H9 (cell line): ENCODE results near the gene IFT81. TPM values are rescaled to one million over a fixed set of nuclear protein-coding genes. Genes with fewer than 3 reads are reported as not detected.

ENCODE experiments used
- DNase-seq: peaks from one replicate; pipeline ENCODE4 v3.0.0-alpha.2; 2017
- H2AFZ ChIP-seq: one replicate; pipeline ENCODE4 v1.6.1; 2013; ENCODE audit warnings: mild to moderate bottlenecking, low read length, control low read depth, moderate library complexity
- H2AK5ac ChIP-seq: 2 replicates; pipeline ENCODE4 v1.6.1; 2013; ENCODE audit warnings: low read length, control low read depth, mixed read lengths; ENCODE audit not compliant: insufficient read length
- H2BK120ac ChIP-seq: one replicate; pipeline ENCODE4 v1.6.1; 2013; ENCODE audit warnings: low read depth, mild to moderate bottlenecking, low read length, control low read depth, inconsistent platforms; ENCODE audit not compliant: poor library complexity, severe bottlenecking
- H2BK12ac ChIP-seq: 2 replicates; pipeline ENCODE4 v1.6.1; 2013; ENCODE audit warnings: low read length, control low read depth, mixed read lengths, low read depth; ENCODE audit not compliant: insufficient read length
- H2BK15ac ChIP-seq: 2 replicates; pipeline ENCODE4 v1.6.1; 2013; ENCODE audit warnings: low read depth, low read length, control low read depth
- H2BK20ac ChIP-seq: one replicate; pipeline ENCODE4 v1.6.1; 2013; ENCODE audit warnings: low read depth, mild to moderate bottlenecking, low read length, control low read depth, inconsistent platforms; ENCODE audit not compliant: poor library complexity, severe bottlenecking
- H2BK5ac ChIP-seq: 2 replicates; pipeline ENCODE4 v1.6.1; 2013; ENCODE audit warnings: low read length, control low read depth, mixed read lengths; ENCODE audit not compliant: insufficient read length
- H3K14ac ChIP-seq: 2 replicates; pipeline ENCODE4 v1.6.1; 2013; ENCODE audit warnings: low read length, control low read depth; ENCODE audit not compliant: insufficient read depth
- H3K18ac ChIP-seq: 2 replicates; pipeline ENCODE4 v1.6.1; 2013; ENCODE audit warnings: low read depth, mild to moderate bottlenecking, mixed read lengths, low read length, control low read depth; ENCODE audit not compliant: insufficient read length
- H3K23ac ChIP-seq: 2 replicates; pipeline ENCODE4 v1.6.1; 2013; ENCODE audit warnings: low read length, control low read depth, mixed read lengths, low read depth; ENCODE audit not compliant: insufficient read length
- H3K23me2 ChIP-seq: 2 replicates; pipeline ENCODE4 v1.6.1; 2013; ENCODE audit warnings: low read depth, mild to moderate bottlenecking, mixed read lengths, low read length, control low read depth; ENCODE audit not compliant: insufficient read length, poor library complexity, severe bottlenecking
- H3K27ac ChIP-seq: 2 replicates; pipeline ENCODE4 v1.5.1; 2013; ENCODE audit warnings: low read length, control low read depth, mixed read lengths, low read depth; ENCODE audit not compliant: insufficient read length
- H3K27me3 ChIP-seq: 2 replicates; pipeline ENCODE4 v1.6.1; 2013; ENCODE audit warnings: low read length, control low read depth, inconsistent platforms; ENCODE audit not compliant: insufficient read depth
- H3K4ac ChIP-seq: 2 replicates; pipeline ENCODE4 v1.6.1; 2013; ENCODE audit warnings: low read depth, mild to moderate bottlenecking, control low read depth, inconsistent platforms, low read length, moderate library complexity
- H3K4me1 ChIP-seq: 2 replicates; pipeline ENCODE4 v1.6.1; 2013; ENCODE audit warnings: low read length, control low read depth, inconsistent platforms; ENCODE audit not compliant: insufficient read depth
- H3K4me2 ChIP-seq: 2 replicates; pipeline ENCODE4 v1.6.1; 2013; ENCODE audit warnings: low read length, control low read depth, mixed read lengths; ENCODE audit not compliant: insufficient read length, insufficient read depth
- H3K56ac ChIP-seq: 2 replicates; pipeline ENCODE4 v1.6.1; 2013; ENCODE audit warnings: low read depth, mild to moderate bottlenecking, mixed read lengths, low read length, control low read depth; ENCODE audit not compliant: insufficient read length
- H3K79me1 ChIP-seq: 2 replicates; pipeline ENCODE4 v1.6.1; 2013; ENCODE audit warnings: low read depth, mild to moderate bottlenecking, moderate library complexity, low read length, control low read depth, inconsistent platforms; ENCODE audit not compliant: insufficient read depth, poor library complexity, severe bottlenecking
- H3K79me2 ChIP-seq: 2 replicates; pipeline ENCODE4 v1.6.1; 2013; ENCODE audit warnings: low read length, control low read depth, inconsistent platforms; ENCODE audit not compliant: insufficient read depth
- H3K9ac ChIP-seq: 2 replicates; pipeline ENCODE4 v1.6.1; 2013; ENCODE audit warnings: low read length, control low read depth, mixed read lengths; ENCODE audit not compliant: insufficient read length; ENCODE audit errors: extremely low read depth
- H3K9me3 ChIP-seq: one replicate; pipeline ENCODE4 v1.6.1; 2013; ENCODE audit warnings: low read depth, low read length, inconsistent platforms; ENCODE audit not compliant: control insufficient read depth
- H3T11ph ChIP-seq: one replicate; pipeline ENCODE4 v1.6.1; 2013; ENCODE audit warnings: mild to moderate bottlenecking, low read length, control low read depth, inconsistent platforms
- H4K20me1 ChIP-seq: one replicate; pipeline ENCODE4 v1.6.1; 2013; ENCODE audit not compliant: control insufficient read depth, insufficient read length, insufficient read depth
- H4K5ac ChIP-seq: 2 replicates; pipeline ENCODE4 v1.6.1; 2013; ENCODE audit warnings: low read depth, mild to moderate bottlenecking, mixed read lengths, low read length, control low read depth; ENCODE audit not compliant: insufficient read length
- H4K8ac ChIP-seq: replicated peaks from 2 replicates; pipeline ENCODE4 v1.6.1; 2013; ENCODE audit warnings: low read length, control low read depth, mixed read lengths, low read depth; ENCODE audit not compliant: insufficient read length
- H4K91ac ChIP-seq: 2 replicates; pipeline ENCODE4 v1.6.1; 2013; ENCODE audit warnings: low read depth, mild to moderate bottlenecking, moderate library complexity, mixed read lengths, low read length, control low read depth; ENCODE audit not compliant: insufficient read length
- H3K27ac Mint-ChIP-seq, 3 experiments: 2 replicates in 2 of 3; 3 replicates in 1 of 3; pipeline ENCODE4 v1.8.0; 2020 to 2021; ENCODE audit warnings: mixed read lengths in 3 of 3, mild to moderate bottlenecking in 1 of 3, moderate library complexity in 1 of 3
- H3K27me3 Mint-ChIP-seq: 2 replicates; pipeline ENCODE4 v1.8.0; 2021; ENCODE audit warnings: low read depth, mild to moderate bottlenecking, moderate library complexity, mixed read lengths
- H3K36me3 Mint-ChIP-seq, 3 experiments: 2 replicates in 2 of 3; 3 replicates in 1 of 3; pipeline ENCODE4 v1.8.0; 2020 to 2021; ENCODE audit warnings: low read depth in 3 of 3, mixed read lengths in 3 of 3; ENCODE audit not compliant: insufficient read depth in 1 of 3
- H3K4me1 Mint-ChIP-seq, 2 experiments: 2 replicates each; pipeline ENCODE4 v1.8.0; 2020; ENCODE audit warnings: mixed read lengths in 2 of 2
- H3K4me3 Mint-ChIP-seq, 2 experiments: 2 replicates in 1 of 2; 3 replicates in 1 of 2; pipeline ENCODE4 v1.8.0; 2020 to 2021; ENCODE audit warnings: mild to moderate bottlenecking in 2 of 2, mixed read lengths in 2 of 2, moderate library complexity in 1 of 2
- H3K9me3 Mint-ChIP-seq, 2 experiments: 2 replicates in 1 of 2; 3 replicates in 1 of 2; pipeline ENCODE4 v1.8.0; 2020; ENCODE audit warnings: mild to moderate bottlenecking in 2 of 2, mixed read lengths in 2 of 2, moderate library complexity in 1 of 2
- WGBS: extraction: QIAGEN DNeasy Blood & Tissue Kit; methylation state at CpG from one replicate; pipeline ENCODE4 v1.1.7; 2013; ENCODE audit warnings: missing lambda C conversion rate, low lambda C conversion rate, mixed read lengths; ENCODE audit not compliant: insufficient read length; ENCODE audit errors: extremely low coverage; 5-methylcytosine and 5-hydroxymethylcytosine counted together
- total RNA-seq: library from RNA; stranded (reverse); gene quantifications from 2 replicates; pipeline ENCODE4 v1.2.1, GENCODE V29; 2021
- TF ChIP-seq, protein P1 (sequence below): fragments of 200-600 bp; sonication (generic); conservative IDR thresholded peaks from 3 replicates; pipeline ENCODE4 v1.8.0; 2021; ENCODE audit warnings: antibody characterized with exemption, mild to moderate bottlenecking

The IFT81 gene
- total RNA-seq, 1 experiment from 2014 or later = 9.3 TPM

- no peaks in the 10 kb centered on the region for H3K27me3 Mint-ChIP-seq
- no peak overlapping the region for H4K8ac ChIP-seq
- H3K4me1 ChIP-seq = peaks cover 3% of the 10 kb centered on the region; the same call in 1 of the 2 replicates
- H3K79me1 ChIP-seq = no peaks in the 10 kb centered on the region
- H2BK120ac ChIP-seq = no peak overlapping the region
- H4K20me1 ChIP-seq = no peaks in the 10 kb centered on the region
- no peaks in the 10 kb centered on the region for H3K9me3 ChIP-seq
- no peak overlapping the region for H4K91ac ChIP-seq
- H2BK20ac ChIP-seq = no peak overlapping the region
- no peaks in the 10 kb centered on the region for H3K79me2 ChIP-seq
- H3K27me3 ChIP-seq = no peaks in the 10 kb centered on the region
- no peak overlapping the region for H2BK15ac ChIP-seq
- H3K23ac ChIP-seq = no peak overlapping the region
- H2BK5ac ChIP-seq = no peak overlapping the region
- no peak overlapping the region for H2AK5ac ChIP-seq
- no peak overlapping the region for H2BK12ac ChIP-seq
- no peak overlapping the region for H3T11ph ChIP-seq
- peaks cover 10% of the 10 kb centered on the region in 2 experiments for H3K4me1 Mint-ChIP-seq
- no peaks in the 10 kb centered on the region for H3K23me2 ChIP-seq
- no peaks in the 10 kb centered on the region for H3K9me3 Mint-ChIP-seq
- H3K27ac ChIP-seq = no peak overlapping the region
- H3K4me2 ChIP-seq = no peak overlapping the region
- no peak overlapping the region for H3K27ac Mint-ChIP-seq
- WGBS = no CpG with 5 or more reads among the region's 1 CpG
- H3K9ac ChIP-seq = no peak overlapping the region
- peaks cover 0 to 3% (median 0%) of the 10 kb centered on the region in 3 experiments; a peak in 2 of 7 replicates for H3K36me3 Mint-ChIP-seq
- no peak for DNase-seq
- H2AFZ ChIP-seq = no peak overlapping the region
- TF ChIP-seq, protein P1, sequence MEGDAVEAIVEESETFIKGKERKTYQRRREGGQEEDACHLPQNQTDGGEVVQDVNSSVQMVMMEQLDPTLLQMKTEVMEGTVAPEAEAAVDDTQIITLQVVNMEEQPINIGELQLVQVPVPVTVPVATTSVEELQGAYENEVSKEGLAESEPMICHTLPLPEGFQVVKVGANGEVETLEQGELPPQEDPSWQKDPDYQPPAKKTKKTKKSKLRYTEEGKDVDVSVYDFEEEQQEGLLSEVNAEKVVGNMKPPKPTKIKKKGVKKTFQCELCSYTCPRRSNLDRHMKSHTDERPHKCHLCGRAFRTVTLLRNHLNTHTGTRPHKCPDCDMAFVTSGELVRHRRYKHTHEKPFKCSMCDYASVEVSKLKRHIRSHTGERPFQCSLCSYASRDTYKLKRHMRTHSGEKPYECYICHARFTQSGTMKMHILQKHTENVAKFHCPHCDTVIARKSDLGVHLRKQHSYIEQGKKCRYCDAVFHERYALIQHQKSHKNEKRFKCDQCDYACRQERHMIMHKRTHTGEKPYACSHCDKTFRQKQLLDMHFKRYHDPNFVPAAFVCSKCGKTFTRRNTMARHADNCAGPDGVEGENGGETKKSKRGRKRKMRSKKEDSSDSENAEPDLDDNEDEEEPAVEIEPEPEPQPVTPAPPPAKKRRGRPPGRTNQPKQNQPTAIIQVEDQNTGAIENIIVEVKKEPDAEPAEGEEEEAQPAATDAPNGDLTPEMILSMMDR = no peak
- no peak overlapping the region for H4K5ac ChIP-seq
- H3K56ac ChIP-seq = no peak overlapping the region
- H3K14ac ChIP-seq = no peak overlapping the region
- H3K18ac ChIP-seq = no peak overlapping the region
- no peak overlapping the region for H3K4me3 Mint-ChIP-seq
- H3K4ac ChIP-seq = no peak overlapping the region
Measured at GRCh38 chr12:110201995-110202394, 77.8 kb downstream of the IFT81 start.
